Measurements from ENCODE around the gene KISS1R. TPM values are rescaled to one million over a fixed set of nuclear protein-coding genes. Genes with fewer than 3 reads are reported as not detected.
"Not testable (repeated sequence)": the region's sequence is repeated elsewhere in the genome, so short reads cannot be mapped to it uniquely, and the experiment has no call there.

Gene KISS1R
- total RNA-seq, 1 donor from 2014 or later = not detected

DNA sequence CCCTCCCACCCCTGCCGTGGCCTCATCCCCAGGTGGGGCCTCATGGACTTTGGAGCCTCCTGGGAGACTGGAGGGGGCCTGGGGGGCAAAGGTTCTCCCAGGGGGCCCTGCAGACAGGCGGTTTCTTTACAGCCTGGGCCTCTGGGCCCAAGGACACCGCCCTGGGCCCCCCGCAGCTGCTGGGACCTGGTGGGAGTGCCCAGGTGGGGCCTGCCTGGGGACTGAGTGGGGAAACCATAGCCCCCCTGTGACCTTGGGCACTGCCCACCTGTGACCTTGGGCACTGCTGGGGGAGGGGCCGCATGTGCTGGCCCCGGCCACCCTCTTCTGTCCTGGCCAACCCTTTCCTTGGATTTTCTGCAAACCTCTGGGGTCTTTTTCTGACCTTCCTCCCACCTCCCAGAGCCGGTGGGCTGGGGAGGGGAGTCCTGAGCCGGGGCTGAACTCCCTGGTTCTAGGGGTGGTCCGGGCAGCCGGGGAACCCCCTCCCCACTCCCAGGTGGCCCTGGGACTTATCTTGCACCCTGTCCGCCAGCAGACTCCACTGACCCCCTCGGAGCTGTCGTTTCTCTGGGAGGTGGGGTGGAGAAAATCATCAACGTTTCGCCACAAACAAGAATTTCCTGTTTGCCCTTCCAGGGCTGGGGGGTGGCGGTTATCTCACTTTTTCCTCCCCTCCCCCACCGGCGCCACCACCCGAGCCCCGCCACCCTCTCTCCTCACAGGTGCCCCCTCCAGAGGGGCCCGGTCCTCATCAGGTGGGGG, 35.7 kb downstream of the KISS1R start:
- DNase-seq (ENCODE audit: low spot score) = no peak

DNA sequence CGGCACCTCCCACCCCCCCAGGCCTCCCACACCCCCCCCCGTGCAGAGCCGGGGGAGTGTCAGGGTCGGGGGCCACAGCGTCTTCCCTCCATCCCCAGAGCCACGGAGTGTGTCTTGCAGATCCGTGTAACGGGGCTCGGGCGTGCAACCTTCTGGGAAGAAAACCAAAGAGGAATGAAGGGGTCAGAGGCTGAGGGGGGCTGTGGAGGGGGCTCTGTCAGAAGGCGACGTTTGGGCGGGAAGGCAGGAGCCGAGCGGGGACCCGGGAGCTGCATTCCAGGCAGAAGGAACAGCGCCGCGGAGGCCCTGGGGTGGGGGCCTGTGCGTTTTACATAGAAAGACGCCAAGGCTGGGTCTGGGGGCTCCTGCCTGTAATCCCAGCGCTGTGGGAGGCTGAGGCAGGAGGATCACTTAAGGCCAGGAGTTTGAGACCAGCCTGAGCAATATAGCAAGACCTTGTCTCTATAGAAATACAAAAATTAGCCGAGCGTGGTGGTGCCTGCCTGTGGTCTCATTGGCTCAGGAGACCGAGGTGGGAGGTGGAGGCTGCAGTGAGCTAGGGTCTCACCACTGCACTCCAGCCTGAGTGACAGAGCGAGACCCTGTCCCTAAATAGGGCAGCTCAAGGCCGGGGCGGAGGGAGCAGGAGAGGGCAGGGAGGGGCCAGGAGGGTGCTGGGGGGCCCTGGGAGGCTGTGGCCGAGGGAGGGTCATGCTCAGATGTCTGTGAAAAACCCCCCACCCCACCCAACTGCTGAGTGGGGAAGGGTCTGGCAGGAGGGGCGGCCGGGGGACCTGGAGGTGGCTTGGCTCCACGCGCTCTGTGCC, 36.5 kb downstream of the KISS1R start:
- DNase-seq (ENCODE audit: low spot score) = no peak

DNA sequence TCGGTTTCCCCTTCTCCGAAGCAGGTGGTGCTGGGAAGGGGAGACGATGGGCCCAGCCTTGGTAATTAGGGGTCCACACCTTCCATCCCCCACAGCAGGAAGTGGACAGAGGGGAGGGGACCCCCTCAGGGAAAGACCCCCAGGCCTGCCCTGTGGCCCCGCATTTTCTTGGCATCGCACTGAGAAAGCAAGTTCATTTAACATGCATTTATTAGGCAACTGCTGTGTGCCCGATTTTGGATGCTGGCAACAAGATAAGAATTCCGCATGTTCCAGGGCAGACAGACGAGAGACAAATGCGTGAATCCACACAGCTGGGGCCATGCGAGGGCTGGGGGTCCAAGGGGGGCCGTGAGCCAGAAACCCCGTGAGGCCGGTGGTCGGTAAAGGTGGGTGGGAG, 37.1 kb downstream of the KISS1R start:
- DNase-seq (ENCODE audit: low spot score) = no peak

DNA sequence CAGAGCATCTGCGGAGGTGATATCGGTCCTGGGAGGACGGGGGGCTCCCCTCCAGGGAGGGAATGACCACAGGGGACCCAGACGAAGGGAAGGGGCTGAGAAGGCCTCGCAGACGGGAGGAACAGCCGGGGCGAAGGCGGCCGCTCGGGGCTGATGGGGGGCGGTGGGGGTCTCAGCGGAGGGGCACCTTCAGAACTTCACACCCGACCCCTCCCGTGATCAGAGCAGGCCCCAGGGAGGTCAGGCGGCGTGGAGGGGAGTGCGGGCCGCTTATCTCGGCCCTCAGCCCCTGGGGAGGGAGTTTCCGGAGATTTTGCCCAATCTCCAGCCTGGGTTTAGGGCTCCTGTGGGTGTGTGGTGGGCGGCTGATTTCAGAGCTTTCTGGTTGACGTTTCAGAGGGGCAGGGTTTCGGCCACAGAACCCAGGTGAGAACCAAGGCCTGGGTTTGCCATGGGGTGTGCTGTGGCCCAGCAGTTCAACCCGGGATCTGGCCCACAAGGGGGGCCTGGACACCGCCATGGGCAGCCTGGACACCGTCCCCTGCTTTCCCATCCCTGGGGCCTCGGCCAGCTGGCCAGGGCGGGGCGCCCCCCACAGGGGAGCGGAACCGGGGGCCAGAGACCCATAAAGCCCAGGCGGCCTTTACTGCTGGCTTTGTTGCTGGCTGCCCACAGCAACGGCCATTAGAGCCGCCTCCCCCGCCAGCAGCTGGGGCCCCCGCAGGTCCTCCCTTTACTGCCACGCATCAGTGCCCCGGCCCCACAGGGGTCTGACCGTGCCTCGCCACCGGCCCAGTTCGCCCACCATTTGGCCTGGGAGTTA, 37.8 kb downstream of the KISS1R start:
- no peak for DNase-seq (ENCODE audit: low spot score)

DNA sequence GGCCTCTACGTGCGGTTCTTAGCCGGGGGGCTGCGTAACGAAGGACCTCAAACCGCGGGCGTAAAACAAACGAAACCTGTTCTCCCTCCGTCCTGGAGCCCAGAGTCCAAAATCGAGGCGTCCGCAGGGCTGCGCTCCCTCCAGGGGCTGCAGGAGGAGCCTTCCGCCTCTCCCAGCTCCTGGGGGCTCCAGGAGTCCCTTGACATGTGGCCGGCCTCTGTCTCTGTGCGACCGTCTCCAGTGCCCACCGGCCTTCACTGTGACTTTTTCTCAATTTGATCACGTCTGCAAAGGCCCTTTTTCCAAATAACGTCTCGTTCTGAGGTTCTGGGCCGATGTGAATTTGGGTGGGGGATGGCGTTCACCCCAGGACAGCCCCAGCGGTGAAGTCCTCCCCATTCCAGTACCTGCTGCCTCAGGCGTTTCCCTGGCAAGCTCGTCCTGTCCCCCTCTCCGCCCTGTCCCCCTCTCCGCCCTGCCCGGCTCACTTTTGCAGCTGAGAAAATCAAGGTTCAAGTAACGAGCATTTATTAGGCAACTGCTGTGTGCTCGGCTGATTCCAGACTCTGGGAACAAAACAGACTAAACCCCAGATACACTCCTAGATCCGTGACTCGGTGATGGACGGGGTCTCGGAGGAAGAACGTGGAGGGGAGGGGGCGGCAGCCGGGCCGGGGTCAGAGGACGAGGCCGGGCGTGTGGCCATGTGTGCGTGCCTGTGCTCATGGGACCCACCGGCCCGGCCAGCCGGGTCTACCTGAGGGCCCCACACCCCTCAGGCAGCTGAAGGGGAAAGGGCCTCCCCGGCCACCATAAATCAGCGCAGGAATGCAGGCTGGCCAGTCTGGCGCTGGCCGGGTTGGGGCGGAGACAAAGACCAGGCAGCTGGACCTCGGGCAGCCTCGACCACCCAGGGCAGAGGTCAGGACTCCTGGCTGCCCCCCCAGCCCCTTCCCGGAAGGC, 39.0 kb downstream of the KISS1R start:
- DNase-seq (ENCODE audit: low spot score) = no peak

DNA sequence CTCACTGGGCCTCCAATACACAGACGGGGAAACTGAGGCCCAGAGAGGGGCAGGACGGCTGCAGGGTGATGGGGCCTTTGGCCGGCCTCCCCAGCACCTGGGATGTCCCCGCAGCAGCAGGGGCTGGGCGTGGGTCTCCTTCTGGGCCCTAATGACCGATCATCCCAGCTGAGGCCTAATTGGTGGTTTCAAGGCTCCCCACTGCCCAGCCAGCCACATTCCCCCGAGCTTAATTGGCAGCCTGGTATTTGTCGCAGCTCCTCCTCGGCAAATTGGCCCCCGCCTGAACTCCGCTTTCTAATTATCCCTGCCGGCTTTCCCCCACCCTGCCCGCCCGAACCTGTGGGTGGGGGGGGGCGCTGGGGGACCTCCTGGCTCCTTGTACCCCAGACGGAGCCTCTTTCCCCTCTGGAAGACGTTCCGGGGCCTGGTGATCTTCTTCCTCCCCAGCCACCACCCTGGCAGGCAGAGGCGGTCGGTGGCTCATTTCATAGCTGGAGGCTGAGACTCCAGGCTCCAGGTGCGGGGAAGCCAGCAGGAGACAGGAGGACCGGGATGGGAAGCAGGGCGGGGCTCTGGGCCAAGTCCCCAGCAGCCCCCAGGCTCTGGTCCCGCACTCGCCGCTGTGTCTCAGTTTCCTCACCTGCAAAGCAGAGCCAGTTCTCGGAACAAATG, 39.8 kb downstream of the KISS1R start:
- DNase-seq (ENCODE audit: low spot score) = no peak

DNA sequence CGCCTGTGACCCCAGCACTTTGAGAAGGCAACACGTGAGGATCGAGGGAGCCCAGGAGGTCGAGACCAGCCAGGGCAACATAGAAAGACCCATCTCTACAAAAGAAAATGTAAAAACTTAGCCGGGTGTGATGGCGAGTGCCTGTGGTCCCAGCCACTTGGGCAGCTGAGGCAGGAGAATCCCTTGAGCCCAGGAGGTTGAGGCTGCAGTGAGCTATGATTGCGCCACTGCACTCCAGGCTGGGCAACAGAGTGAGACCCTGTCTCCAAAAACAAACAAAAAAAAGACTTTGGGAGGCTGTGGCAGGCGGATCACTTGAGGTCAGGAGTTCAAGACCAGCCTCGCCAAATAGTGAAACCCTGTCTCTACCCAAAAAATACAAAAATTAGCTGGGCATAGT, 40.4 kb downstream of the KISS1R start:
- DNase-seq (ENCODE audit: low spot score) = not testable (repeated sequence)

DNA sequence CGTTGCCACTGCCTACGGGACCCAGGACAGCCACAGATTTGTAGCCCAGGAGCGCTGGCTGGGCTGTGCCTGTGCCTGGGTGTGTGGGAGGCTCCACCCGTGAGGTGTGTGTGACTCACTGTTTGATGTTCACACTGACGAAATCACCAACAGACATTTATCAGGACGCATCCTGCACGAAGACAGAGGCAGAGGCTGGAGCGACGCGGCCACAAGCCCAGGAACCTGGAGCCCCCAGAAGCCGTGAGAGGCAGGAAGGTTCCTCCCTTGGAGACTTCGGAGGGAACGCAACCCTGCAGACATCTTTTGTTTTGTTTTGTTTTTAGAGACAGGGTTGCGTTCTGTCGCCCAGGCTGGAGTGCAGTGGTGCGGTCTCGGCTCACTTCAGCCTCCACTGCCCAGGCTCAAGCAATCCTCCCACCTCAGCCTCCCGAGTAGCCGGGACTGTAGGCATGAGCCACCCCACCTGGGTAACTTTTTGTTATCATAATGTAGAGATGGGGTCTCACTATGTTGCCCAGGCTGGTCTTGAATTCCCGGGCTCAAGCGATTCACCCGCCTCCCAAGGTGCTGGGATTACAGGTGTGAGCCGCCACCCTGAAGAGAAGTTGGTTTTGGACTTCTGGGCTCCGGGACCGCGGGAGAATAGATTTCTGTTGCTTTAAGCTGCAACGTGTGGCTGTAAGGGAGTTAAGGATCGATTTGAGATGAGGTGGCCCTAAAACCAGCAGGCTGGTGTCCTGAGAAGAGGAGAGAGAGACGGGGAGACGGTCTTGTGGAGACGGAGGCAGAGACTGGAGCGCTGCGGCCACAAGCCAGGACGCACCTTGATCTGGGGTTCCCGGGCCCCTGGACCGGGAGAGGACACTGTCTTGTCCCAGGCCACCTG, 42.1 kb downstream of the KISS1R start:
- DNase-seq (ENCODE audit: low spot score) = no peak

DNA sequence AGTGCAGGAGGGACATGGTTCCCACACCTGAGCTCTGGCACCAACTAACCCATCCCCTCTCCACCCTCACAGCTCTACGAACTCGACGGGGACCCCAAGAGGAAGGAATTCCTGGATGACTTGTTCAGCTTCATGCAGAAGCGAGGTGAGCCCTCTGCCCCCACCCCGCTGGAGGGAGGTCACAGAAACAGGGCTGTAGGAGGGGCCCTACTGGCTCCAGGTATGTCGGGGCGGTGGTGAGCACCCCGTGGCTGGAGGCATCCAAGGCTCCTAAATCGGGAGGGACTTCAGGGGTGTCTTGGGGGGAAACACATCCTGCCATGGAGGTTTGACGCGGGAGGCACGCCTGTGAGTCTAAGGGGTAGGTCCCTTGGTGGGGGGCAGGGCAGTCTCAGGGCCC, 42.9 kb downstream of the KISS1R start:
- DNase-seq (ENCODE audit: low spot score) = no peak

DNA sequence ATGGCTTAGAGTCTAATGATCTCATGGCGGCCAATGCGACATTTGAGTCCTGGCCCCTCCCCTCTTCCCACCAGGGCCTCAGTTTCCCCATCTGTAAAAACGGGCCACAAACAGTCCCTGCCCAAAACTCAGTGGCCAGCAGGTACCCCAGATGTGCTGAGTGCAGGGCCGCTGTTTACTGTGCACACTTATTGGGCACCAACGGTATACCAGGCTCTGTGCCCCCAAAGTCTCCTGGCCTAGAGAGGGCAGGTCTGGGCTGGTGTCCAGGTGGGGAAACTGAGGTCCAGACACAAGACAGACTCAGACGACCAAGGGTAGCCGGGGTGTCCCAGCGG, 43.4 kb downstream of the KISS1R start:
- no peak for DNase-seq (ENCODE audit: low spot score)

DNA sequence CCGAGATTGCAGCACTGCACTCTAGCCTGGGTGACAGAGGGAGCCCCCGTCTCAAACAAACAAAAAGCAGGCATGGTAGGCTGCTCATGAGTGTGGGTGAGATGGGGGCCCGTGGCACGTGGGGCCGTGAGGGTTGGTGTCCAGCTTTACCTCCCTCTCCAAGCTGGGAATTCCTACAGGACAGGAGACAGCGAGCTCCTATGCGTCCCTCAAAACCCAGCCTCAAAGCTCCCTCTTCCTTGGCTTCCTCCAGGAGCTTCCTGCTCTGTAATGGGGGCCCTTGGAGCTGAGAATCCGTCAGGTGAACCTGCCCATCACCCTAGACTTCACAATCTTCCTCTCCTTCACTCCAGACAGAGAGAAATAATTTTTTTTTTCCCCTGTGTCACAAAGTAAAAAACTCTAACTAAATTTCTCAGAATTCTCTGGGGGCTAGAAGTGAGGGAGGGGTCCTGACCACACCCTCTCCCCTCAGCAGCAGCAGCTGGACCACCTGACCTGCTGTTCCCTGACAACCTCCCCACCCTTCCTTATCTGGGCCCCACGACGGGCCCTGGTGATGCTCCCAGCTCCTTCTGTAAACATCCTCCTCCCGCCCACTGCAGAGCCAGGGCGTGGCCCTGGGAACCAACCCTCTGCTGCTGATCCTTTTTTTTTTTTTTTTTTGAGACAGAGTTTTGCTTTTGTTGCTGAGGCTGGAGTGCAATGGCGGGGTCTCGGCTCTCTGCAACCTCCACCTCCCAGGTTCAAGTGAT, 44.9 kb downstream of the KISS1R start:
- no peak for DNase-seq (ENCODE audit: low spot score)

DNA sequence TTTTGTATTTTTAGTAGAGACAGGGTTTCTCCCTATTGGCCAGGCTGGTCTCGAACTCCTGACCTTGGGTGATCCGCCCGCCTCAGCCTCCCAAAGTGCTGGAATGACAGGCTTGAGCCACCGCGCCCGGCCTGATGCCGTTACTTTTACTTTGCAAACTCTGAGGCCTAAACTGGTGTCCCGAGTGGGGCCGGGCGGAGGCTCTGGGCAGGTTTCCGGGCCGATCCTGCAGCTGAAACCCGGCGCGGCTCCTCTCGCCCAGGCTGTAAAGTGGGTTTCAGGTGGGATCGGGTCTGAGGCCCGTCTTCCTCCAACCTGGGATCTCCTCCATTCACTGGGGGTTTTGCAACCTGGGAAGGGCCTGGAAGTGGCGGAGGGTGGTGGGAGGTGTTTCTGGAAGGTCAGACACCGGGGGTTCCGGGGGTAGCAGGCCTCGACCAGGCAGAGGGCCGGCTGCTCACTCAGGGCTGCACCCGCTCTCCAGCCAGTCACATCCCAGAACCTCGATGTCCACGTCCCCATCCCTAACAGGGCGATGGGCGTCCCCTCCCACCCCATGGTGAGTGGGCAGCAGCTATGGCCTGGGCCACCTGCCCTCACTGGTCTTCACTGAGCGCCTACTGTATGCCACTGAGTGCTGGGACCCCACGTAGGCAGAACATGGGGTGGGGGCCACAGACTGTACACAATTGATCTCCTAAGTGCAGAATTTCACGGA, 45.7 kb downstream of the KISS1R start:
- no peak for DNase-seq (ENCODE audit: low spot score)

DNA sequence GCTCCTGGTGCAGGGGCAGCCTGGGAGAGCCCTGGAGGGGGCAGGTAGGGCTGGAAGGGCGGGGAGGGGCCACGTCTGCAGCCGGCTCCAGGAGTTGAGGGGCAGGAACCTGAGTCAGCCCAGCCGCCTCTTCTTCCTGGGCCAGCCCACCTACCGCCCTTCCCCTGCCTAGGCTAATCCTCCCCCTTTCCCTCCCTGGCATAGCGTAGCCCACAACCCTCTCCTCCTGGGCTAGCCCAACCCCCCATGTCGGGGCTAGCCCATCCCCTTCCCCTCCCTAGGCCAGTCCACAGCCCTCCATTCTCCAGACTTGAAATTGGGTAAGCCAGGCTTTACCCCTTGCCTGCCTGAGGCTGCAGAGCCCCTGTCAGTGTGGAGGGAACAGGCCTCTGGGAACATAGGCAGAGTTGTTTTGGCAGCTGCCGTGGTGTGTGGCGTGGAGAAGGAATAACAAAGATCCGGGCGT, 46.4 kb downstream of the KISS1R start:
- DNase-seq (ENCODE audit: low spot score) = no peak

DNA sequence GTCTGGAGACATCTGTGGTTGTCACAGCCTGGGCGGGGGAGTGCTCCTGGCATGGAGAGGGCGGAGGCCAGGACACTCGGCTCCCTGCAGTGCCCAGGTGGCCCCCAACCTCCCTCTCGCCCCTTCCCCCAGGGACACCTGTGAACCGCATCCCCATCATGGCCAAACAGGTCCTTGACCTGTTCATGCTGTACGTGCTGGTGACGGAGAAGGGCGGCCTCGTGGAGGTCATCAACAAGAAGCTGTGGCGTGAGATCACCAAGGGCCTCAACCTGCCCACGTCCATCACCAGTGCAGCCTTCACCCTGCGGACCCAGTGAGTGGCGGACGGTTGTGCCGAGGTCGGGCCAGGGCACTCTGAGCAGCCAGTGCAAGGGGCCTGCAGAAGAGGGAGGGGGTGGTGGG, 47.0 kb downstream of the KISS1R start:
- no peak for DNase-seq (ENCODE audit: low spot score)

DNA sequence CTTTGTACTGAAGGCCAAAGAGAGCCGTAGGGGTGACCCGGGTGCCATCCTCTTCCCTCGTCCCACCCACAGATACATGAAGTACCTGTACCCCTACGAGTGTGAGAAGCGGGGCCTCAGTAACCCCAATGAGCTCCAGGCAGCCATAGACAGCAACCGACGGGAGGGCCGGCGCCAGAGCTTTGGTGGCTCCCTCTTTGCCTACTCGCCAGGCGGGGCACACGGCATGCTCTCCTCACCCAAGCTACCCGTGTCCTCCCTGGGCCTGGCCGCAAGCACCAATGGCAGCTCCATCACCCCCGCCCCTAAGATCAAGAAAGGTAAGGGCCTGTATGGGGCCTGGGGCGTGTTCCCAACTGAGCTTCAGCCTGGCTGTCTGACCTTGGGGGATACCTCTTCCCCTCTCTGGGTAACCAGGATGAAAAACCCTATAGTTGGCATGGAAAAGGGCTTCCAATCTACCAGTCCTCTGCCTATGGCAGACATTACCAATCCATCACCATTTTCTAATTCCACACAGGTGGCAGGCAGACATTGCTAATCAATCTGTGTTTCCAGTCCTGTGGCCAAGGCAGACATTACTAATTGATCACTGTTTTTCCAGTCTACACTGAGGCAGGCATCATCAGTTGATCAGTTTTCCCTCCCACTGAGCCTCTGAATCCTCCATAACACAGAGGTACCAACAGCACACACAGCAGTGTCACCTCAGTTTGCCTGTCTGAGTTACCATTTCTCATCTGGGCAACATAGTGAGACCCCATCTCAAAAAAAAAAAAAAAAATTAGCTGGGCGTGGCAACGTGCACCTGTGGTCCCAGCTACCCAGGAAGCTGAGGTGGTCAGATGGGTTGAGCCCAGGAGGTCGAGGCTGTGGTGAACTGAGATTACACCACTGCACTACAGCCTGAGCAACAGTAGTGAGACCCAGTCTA, 47.9 kb downstream of the KISS1R start:
- DNase-seq (ENCODE audit: low spot score) = no peak

DNA sequence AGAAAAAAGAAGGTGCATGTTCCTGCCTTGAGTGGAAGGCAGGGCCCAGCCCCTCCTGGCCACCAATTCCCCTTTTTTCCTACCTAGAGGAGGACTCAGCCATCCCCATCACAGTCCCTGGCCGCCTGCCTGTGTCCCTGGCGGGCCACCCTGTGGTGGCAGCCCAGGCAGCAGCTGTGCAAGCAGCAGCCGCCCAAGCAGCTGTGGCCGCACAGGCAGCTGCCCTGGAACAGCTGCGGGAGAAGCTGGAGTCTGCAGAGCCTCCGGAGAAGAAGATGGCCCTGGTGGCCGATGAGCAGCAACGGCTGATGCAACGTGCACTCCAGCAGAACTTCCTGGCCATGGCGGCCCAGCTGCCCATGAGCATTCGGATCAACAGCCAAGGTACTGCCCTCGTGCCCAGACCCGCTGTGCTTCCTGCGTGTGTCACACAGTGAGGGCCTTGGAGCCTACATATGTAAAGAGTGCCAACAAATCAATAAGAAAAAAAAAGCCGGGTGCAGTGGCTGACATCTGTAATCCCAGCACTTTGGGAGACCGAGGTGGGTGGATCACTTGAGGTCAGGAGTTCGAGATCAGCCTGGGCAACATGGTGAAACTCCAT, 49.5 kb downstream of the KISS1R start:
- DNase-seq (ENCODE audit: low spot score) = no peak
